Posterior vena cava (tissue), 2 donors: Measurements from ENCODE around the gene MAP2K4. TPM values are rescaled to one million over a fixed set of nuclear protein-coding genes. Genes with fewer than 3 reads are reported as not detected.

ENCODE experiments used
- DNase-seq: peaks from one replicate; pipeline ENCODE4 v3.0.0-alpha.2; 2020; ENCODE audit warnings: low spot score
- intact Hi-C, 2 donors: fragments of 100-400 bp; cut with DNase I; formaldehyde crosslinking; loops; one replicate each; pipeline versions ENCODE4 v1.14.1 to v1.14.2; 2022 to 2023
- total RNA-seq, 2 donors: library from RNA; stranded (reverse); fragmentation: NEBNext Ultra II Directional; extraction: Animal tissue kit (Norgen Biotek cat#: 25700); gene quantifications; one replicate each; pipeline ENCODE4 v1.2.1, GENCODE V29; 2021
- donor health status: DM: yes; HTN: yes; CAD: no.
- donor health status: DM: yes; HTN: yes; CAD: no.

MAP2K4 gene
- total RNA-seq, 2 donors from 2014 or later: 34.4 to 43.7 TPM

GRCh38 chr17:12028611-12029010 lies 7.9 kb downstream of the MAP2K4 start:
- intact Hi-C loops: no loop called here
- no peak for DNase-seq

- DNase-seq: no peak
- intact Hi-C loops: no loop called here
Observed at GRCh38 chr17:12034538-12034937, 13.9 kb downstream of the MAP2K4 start.

GRCh38 chr17:12035673-12036072 lies 15.0 kb downstream of the MAP2K4 start:
- no peak for DNase-seq
- intact Hi-C loops: loop anchor here in 1 of 2 donors (5.0 kb wide), 1 partner anchor 1938 kb away; no protein-coding TSS in a partner anchor

GRCh38 chr17:12037970-12038369 lies 17.3 kb downstream of the MAP2K4 start:
- intact Hi-C loops: loop anchor here in 1 of 2 donors (5.0 kb wide), 1 partner anchor 1941 kb away; no protein-coding TSS in a partner anchor
- DNase-seq: no peak

- intact Hi-C loops: loop anchor here in 1 of 2 donors (10.0 kb wide), 1 partner anchor 54 kb away; no protein-coding TSS in a partner anchor
- no peak for DNase-seq
Observed at GRCh38 chr17:12040478-12040877, 19.8 kb downstream of the MAP2K4 start.

- DNase-seq: no peak
- intact Hi-C loops: loop anchor here in 1 of 2 donors (10.0 kb wide), 1 partner anchor 53 kb away; no protein-coding TSS in a partner anchor
Observed at GRCh38 chr17:12041312-12041711, 20.6 kb downstream of the MAP2K4 start.

GRCh38 chr17:12043702-12044101 lies 23.0 kb downstream of the MAP2K4 start:
- intact Hi-C loops: loop anchor here in 1 of 2 donors (10.0 kb wide), 1 partner anchor 51 kb away; no protein-coding TSS in a partner anchor
- no peak for DNase-seq

- intact Hi-C loops: loop anchor here in 1 of 2 donors (10.0 kb wide), 1 partner anchor 48 kb away; no protein-coding TSS in a partner anchor
- DNase-seq: no peak
Observed at GRCh38 chr17:12046786-12047185, 26.1 kb downstream of the MAP2K4 start.

- no peak for DNase-seq
- intact Hi-C loops: loop anchor here in 1 of 2 donors (10.0 kb wide), 1 partner anchor 47 kb away; no protein-coding TSS in a partner anchor
Observed at GRCh38 chr17:12047681-12048376, 27.2 kb downstream of the MAP2K4 start.

GRCh38 chr17:12048843-12049473 lies 28.3 kb downstream of the MAP2K4 start:
- no peak for DNase-seq
- intact Hi-C loops: loop anchor here in 1 of 2 donors (10.0 kb wide), 1 partner anchor 46 kb away; no protein-coding TSS in a partner anchor

- intact Hi-C loops: no loop called here
- DNase-seq: no peak
Observed at GRCh38 chr17:12050646-12051225, 30.1 kb downstream of the MAP2K4 start.

- intact Hi-C loops: no loop called here
- DNase-seq: no peak
Observed at GRCh38 chr17:12053552-12053951, 32.9 kb downstream of the MAP2K4 start.

- no peak for DNase-seq
- intact Hi-C loops: no loop called here
Observed at GRCh38 chr17:12055889-12056288, 35.2 kb downstream of the MAP2K4 start.

GRCh38 chr17:12057520-12057919 lies 36.8 kb downstream of the MAP2K4 start:
- intact Hi-C loops: no loop called here
- no peak for DNase-seq

GRCh38 chr17:12058535-12058934 lies 37.9 kb downstream of the MAP2K4 start:
- no peak for DNase-seq
- intact Hi-C loops: no loop called here

- DNase-seq: no peak
- intact Hi-C loops: no loop called here
Observed at GRCh38 chr17:12062249-12062648, 41.6 kb downstream of the MAP2K4 start.

GRCh38 chr17:12064395-12064794 lies 43.7 kb downstream of the MAP2K4 start:
- DNase-seq: no peak
- intact Hi-C loops: no loop called here

GRCh38 chr17:12067485-12067884 lies 46.8 kb downstream of the MAP2K4 start:
- DNase-seq: no peak
- intact Hi-C loops: no loop called here

GRCh38 chr17:12068946-12069345 lies 48.3 kb downstream of the MAP2K4 start:
- intact Hi-C loops: no loop called here
- no peak for DNase-seq

GRCh38 chr17:12070561-12070960 lies 49.9 kb downstream of the MAP2K4 start:
- intact Hi-C loops: no loop called here

More at GRCh38 chr17:12070561-12070960, 49.9 kb downstream of the MAP2K4 start:
- DNase-seq: no peak
